HepG2 (cell line): ENCODE data around the gene ANKRD39. TPM values are rescaled to one million over a fixed set of nuclear protein-coding genes. Genes with fewer than 3 reads are reported as not detected.

Experiments
- ATAD3A ChIP-seq: sonication (generic); formaldehyde crosslinking; IDR thresholded peaks from 2 replicates; pipeline ENCODE4 v1.4.0; 2020; ENCODE audit warnings: missing genetic modification reagents
- CEBPB ChIP-seq: IDR thresholded peaks from 2 replicates; pipeline ENCODE4 v1.6.1; 2011; ENCODE audit warnings: low read depth, low read length, improper control_type of control experiment, borderline replicate concordance
- FLYWCH1 ChIP-seq: sonication (generic); formaldehyde crosslinking; IDR thresholded peaks from 2 replicates; pipeline ENCODE4 v1.8.1; 2023; ENCODE audit warnings: mild to moderate bottlenecking, missing genetic modification reagents
- GATAD2A ChIP-seq: IDR thresholded peaks from 2 replicates; pipeline ENCODE4 v1.6.1; 2016
- HOXD1 ChIP-seq: sonication (generic); formaldehyde crosslinking; IDR thresholded peaks from 2 replicates; pipeline ENCODE4 v1.5.0; 2020; ENCODE audit warnings: missing genetic modification reagents
- MAFF ChIP-seq: IDR thresholded peaks from 2 replicates; pipeline ENCODE4 v1.6.1; 2011; ENCODE audit warnings: low read depth, low read length, improper control_type of control experiment
- MED8 ChIP-seq: sonication (generic); formaldehyde crosslinking; IDR thresholded peaks from 2 replicates; pipeline ENCODE4 v1.8.1; 2023; ENCODE audit warnings: mild to moderate bottlenecking, missing genetic modification reagents; ENCODE audit not compliant: insufficient replicate concordance
- NFIB ChIP-seq: sonication (generic); formaldehyde crosslinking; IDR thresholded peaks from 2 replicates; pipeline ENCODE4 v1.9.0; 2021; ENCODE audit warnings: missing genetic modification reagents, mild to moderate bottlenecking, borderline replicate concordance
- PAF1 ChIP-seq: IDR thresholded peaks from 2 replicates; pipeline ENCODE4 v1.6.1; 2016; ENCODE audit warnings: missing genetic modification reagents, missing compliant biosample characterization
- PHB2 ChIP-seq: fragments of 450-650 bp; IDR thresholded peaks from 2 replicates; pipeline ENCODE4 v1.6.1; 2018; ENCODE audit not compliant: partially characterized antibody
- U2AF2 ChIP-seq: fragments of 200-400 bp; formaldehyde crosslinking; IDR thresholded peaks from 2 replicates; pipeline ENCODE4 v1.6.1; 2017; ENCODE audit warnings: low read depth, mild to moderate bottlenecking, low read length
- ZMYM3 ChIP-seq: sonication (generic); formaldehyde crosslinking; IDR thresholded peaks from 2 replicates; pipeline ENCODE4 v1.5.1; 2020; ENCODE audit warnings: mild to moderate bottlenecking, missing genetic modification reagents
- ZNF44 ChIP-seq: sonication (generic); formaldehyde crosslinking; IDR thresholded peaks from 2 replicates; pipeline ENCODE4 v1.5.1; 2020; ENCODE audit warnings: mild to moderate bottlenecking, missing genetic modification reagents
- ZNF558 ChIP-seq: sonication (generic); formaldehyde crosslinking; IDR thresholded peaks from 2 replicates; pipeline ENCODE4 v1.9.0; 2022; ENCODE audit warnings: mild to moderate bottlenecking, missing genetic modification reagents, borderline replicate concordance
- ZNF766 ChIP-seq: sonication (generic); formaldehyde crosslinking; IDR thresholded peaks from 2 replicates; pipeline ENCODE4 v1.5.0; 2020; ENCODE audit warnings: missing genetic modification reagents, borderline replicate concordance
- ZNF768 ChIP-seq: sonication (generic); formaldehyde crosslinking; IDR thresholded peaks from 2 replicates; pipeline ENCODE4 v1.4.0; 2020; ENCODE audit warnings: missing genetic modification reagents
- ZNF780A ChIP-seq: sonication (generic); formaldehyde crosslinking; IDR thresholded peaks from 2 replicates; pipeline ENCODE4 v1.8.0; 2022; ENCODE audit warnings: mild to moderate bottlenecking, missing genetic modification reagents, moderate library complexity
- ZSCAN12 ChIP-seq: sonication (generic); formaldehyde crosslinking; IDR thresholded peaks from 2 replicates; pipeline ENCODE4 v1.9.0; 2021; ENCODE audit warnings: mild to moderate bottlenecking, missing genetic modification reagents
- polyA plus RNA-seq, 8 experiments: library from polyadenylated mRNA; depleted of rRNA in 3 of 8; stranded (reverse) in 7 of 8; unstranded in 1 of 8; fragments of >200 nt; fragmentation: Illumina TruSeq in 4 of 8; extraction: Trizol in 4 of 8; gene quantifications; 2 replicates each; pipeline versions ENCODE4 v1.2.1 to v1.2.3, GENCODE V29; 2011 to 2016; ENCODE audit warnings: low read depth in 4 of 8, missing spikeins in 1 of 8, mixed read lengths in 1 of 8; ENCODE audit not compliant: insufficient read depth in 1 of 8
- total RNA-seq, 5 experiments: library from RNA; depleted of rRNA; stranded (reverse); fragments of >200 nt; fragmentation: Illumina TruSeq; extraction: Trizol; gene quantifications; 2 replicates each; pipeline ENCODE4 v1.2.3, GENCODE V29; 2016; ENCODE audit warnings: low read depth in 1 of 5
- TF ChIP-seq, protein P1 (sequence below): sonication (generic); formaldehyde crosslinking; IDR thresholded peaks from 2 replicates; pipeline ENCODE4 v1.4.0; 2020; ENCODE audit warnings: missing genetic modification reagents
- TF ChIP-seq, protein P2 (sequence below): sonication (generic); formaldehyde crosslinking; IDR thresholded peaks from 2 replicates; pipeline ENCODE4 v1.5.0; 2020; ENCODE audit warnings: mild to moderate bottlenecking, missing genetic modification reagents
- TF ChIP-seq, protein P3 (sequence below): sonication (generic); formaldehyde crosslinking; IDR thresholded peaks from 2 replicates; pipeline ENCODE4 v1.9.0; 2022; ENCODE audit warnings: missing genetic modification reagents, mild to moderate bottlenecking, borderline replicate concordance
- TF ChIP-seq, protein P4 (sequence below): sonication (generic); formaldehyde crosslinking; conservative IDR thresholded peaks from 2 replicates; pipeline ENCODE4 v1.4.0; 2020; ENCODE audit warnings: missing genetic modification reagents

Gene ANKRD39
- total and polyA plus RNA-seq, 2 of the 13 experiments (the other 11 are each of a cell fraction or from before 2014, with no cell fraction given), result 23.2 to 24.8 TPM

DNA sequence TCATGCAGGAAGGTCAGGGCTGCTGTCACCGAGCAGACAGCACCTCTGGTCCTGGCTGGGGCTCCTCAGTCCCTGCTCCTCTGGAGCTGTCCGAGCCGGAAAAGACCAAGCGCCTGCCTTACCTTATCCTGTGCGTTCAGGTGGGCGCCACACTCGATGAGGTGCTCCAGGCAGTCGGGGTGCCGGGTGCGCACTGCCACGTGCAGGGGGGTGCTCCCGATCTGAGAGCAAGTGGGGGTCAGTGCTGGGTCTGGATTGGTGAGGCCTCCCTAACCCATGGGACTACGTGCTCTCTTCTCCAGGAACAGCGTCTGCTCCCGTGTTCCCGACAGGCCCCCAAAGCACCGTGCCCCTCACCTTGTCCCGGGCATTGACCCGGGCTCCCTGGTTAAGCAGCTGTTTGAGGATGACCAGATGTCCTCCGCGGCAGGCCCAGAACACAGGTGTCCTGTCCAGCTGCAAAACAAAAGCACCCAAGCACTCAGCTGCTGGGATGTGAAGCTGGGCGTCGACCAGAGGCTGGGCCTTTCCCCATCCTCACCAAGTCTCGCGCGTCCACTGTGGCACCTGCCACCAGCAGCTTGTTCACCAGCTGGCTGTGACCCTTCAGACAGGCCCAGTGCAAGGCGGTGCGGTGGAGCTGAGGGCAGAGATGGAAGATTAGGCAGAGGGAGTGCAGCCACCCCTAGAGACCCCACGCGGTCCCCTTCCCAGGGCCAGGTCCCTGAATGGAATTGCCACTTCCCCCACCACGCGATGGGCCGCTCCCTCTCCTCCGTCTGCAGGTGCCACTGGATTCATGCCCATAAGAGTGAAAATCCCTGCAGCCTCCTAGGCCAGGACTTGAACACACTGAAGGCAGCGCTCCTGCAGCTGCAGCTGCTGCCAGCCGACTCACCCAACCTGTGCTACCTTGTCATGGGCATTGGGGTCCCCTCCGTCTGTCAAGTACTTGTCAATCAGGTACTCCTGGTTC, 17.7 kb downstream of the ANKRD39 start (continued):
- TF ChIP-seq, protein P1, sequence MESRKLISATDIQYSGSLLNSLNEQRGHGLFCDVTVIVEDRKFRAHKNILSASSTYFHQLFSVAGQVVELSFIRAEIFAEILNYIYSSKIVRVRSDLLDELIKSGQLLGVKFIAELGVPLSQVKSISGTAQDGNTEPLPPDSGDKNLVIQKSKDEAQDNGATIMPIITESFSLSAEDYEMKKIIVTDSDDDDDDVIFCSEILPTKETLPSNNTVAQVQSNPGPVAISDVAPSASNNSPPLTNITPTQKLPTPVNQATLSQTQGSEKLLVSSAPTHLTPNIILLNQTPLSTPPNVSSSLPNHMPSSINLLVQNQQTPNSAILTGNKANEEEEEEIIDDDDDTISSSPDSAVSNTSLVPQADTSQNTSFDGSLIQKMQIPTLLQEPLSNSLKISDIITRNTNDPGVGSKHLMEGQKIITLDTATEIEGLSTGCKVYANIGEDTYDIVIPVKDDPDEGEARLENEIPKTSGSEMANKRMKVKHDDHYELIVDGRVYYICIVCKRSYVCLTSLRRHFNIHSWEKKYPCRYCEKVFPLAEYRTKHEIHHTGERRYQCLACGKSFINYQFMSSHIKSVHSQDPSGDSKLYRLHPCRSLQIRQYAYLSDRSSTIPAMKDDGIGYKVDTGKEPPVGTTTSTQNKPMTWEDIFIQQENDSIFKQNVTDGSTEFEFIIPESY (CRISPR knock-in tag), result no peak
- TF ChIP-seq CEBPB, result no peak
- peak; percentile 27; the same call in 1 of the 2 replicates for TF ChIP-seq NFIB (CRISPR knock-in tag)
- TF ChIP-seq, protein P2, sequence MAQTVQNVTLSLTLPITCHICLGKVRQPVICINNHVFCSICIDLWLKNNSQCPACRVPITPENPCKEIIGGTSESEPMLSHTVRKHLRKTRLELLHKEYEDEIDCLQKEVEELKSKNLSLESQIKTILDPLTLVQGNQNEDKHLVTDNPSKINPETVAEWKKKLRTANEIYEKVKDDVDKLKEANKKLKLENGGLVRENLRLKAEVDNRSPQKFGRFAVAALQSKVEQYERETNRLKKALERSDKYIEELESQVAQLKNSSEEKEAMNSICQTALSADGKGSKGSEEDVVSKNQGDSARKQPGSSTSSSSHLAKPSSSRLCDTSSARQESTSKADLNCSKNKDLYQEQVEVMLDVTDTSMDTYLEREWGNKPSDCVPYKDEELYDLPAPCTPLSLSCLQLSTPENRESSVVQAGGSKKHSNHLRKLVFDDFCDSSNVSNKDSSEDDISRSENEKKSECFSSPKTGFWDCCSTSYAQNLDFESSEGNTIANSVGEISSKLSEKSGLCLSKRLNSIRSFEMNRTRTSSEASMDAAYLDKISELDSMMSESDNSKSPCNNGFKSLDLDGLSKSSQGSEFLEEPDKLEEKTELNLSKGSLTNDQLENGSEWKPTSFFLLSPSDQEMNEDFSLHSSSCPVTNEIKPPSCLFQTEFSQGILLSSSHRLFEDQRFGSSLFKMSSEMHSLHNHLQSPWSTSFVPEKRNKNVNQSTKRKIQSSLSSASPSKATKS (CRISPR knock-in tag), result no peak
- no peak for TF ChIP-seq ZNF768 (CRISPR knock-in tag)
- TF ChIP-seq, protein P3, sequence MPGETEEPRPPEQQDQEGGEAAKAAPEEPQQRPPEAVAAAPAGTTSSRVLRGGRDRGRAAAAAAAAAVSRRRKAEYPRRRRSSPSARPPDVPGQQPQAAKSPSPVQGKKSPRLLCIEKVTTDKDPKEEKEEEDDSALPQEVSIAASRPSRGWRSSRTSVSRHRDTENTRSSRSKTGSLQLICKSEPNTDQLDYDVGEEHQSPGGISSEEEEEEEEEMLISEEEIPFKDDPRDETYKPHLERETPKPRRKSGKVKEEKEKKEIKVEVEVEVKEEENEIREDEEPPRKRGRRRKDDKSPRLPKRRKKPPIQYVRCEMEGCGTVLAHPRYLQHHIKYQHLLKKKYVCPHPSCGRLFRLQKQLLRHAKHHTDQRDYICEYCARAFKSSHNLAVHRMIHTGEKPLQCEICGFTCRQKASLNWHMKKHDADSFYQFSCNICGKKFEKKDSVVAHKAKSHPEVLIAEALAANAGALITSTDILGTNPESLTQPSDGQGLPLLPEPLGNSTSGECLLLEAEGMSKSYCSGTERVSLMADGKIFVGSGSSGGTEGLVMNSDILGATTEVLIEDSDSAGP (CRISPR knock-in tag), result 0 out of 2 replicates have a peak, but pooled peaks have one; percentile 3
- TF ChIP-seq ATAD3A (CRISPR knock-in tag), result no peak
- no peak for TF ChIP-seq HOXD1 (CRISPR knock-in tag)
- no peak for TF ChIP-seq U2AF2
- TF ChIP-seq ZNF780A (CRISPR knock-in tag), result no peak
- no peak for TF ChIP-seq ZNF766 (CRISPR knock-in tag)
- no peak for TF ChIP-seq PHB2
- no peak for TF ChIP-seq ZMYM3
- TF ChIP-seq PAF1 (CRISPR knock-in tag), result peak; percentile 56; the same call in 1 of the 2 replicates
- TF ChIP-seq MAFF, result no peak
- TF ChIP-seq ZNF44 (CRISPR knock-in tag), result no peak
- TF ChIP-seq GATAD2A, result no peak
- no peak for TF ChIP-seq ZNF558 (CRISPR knock-in tag)
- no peak for TF ChIP-seq ZSCAN12 (CRISPR knock-in tag)
- TF ChIP-seq FLYWCH1 (CRISPR knock-in tag), result 0 out of 2 replicates have a peak, but pooled peaks have one; percentile 33
- TF ChIP-seq, protein P4, sequence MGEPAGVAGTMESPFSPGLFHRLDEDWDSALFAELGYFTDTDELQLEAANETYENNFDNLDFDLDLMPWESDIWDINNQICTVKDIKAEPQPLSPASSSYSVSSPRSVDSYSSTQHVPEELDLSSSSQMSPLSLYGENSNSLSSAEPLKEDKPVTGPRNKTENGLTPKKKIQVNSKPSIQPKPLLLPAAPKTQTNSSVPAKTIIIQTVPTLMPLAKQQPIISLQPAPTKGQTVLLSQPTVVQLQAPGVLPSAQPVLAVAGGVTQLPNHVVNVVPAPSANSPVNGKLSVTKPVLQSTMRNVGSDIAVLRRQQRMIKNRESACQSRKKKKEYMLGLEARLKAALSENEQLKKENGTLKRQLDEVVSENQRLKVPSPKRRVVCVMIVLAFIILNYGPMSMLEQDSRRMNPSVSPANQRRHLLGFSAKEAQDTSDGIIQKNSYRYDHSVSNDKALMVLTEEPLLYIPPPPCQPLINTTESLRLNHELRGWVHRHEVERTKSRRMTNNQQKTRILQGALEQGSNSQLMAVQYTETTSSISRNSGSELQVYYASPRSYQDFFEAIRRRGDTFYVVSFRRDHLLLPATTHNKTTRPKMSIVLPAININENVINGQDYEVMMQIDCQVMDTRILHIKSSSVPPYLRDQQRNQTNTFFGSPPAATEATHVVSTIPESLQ (CRISPR knock-in tag), result no peak
- TF ChIP-seq MED8, result no peak
